T47D (cell line): ENCODE data around the gene LBR.

Experiments used
- DNase-seq, 2 experiments: peaks; one replicate each; pipeline versions ENCODE4 v3.0.0 to v3.0.0-alpha.2; 2011 to 2012; ENCODE audit warnings: low read depth in 1 of 2, low spot score in 1 of 2
- JUND ChIP-seq: IDR thresholded peaks from 2 replicates; pipeline ENCODE4 v1.6.1; 2012; ENCODE audit warnings: low read depth
- in situ Hi-C: cut with HindIII; loops from 2 replicates; pipeline ENCODE4 v1.10.0; 2016; ENCODE audit warnings: low sequenced_read_pairs, low pct_unique_long_range_greater_than_20kb

LBR gene

GRCh38 chr1:225460021-225460736 is 32.3 kb upstream of the LBR start:
- TF ChIP-seq JUND, result no peak
- in situ Hi-C loops, result no loop called here
- DNase-seq, result no peak

GRCh38 chr1:225458222-225458631 is 30.4 kb upstream of the LBR start:
- in situ Hi-C loops, result no loop called here
- no peak for DNase-seq
- TF ChIP-seq JUND, result no peak

- TF ChIP-seq JUND, result no peak
- in situ Hi-C loops, result no loop called here
- peak in 1 of 2 experiments; percentile 71 for DNase-seq
Observed at GRCh38 chr1:225454733-225455132, 26.9 kb upstream of the LBR start.

DNA sequence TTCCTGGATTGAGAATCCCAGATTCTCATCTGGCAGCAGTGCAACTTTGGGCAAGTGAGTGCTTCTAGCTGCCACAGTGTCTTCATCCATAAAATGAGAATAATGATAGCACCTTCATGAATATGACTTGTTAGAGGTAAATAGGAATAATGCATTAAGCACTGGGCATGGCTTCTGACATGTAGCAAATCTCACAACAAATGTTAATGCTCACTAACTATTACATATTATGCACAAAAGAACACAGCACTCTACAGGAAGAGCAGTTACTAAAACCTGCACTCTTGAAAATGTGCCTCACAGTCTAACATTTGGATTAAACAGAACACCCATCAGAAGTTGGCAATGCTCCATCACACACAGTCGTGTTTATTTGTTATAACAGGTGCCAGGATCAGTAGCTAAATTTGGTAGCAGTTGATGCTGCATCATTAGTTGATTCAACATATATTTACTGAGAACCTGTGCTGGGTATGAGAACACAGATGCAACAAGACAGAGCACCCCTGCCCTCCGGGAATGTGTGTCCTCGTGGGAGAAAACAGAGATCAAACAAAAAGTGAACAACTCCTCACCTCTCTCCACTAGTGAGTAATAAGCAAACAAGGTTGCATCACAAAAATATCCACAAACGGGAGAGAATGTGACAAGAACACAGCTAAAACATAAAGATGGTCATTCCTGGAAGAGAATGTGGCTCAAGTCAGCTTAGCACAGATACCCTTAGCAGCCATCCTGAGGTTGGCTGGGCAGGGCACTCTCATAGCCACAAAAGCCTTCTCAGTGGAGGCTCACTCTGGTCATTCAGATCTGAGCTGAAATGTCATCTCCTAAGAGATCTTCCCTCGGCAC is 26.2 kb upstream of the LBR start:
- TF ChIP-seq JUND, result no peak
- DNase-seq, result peak in 1 of 2 experiments; percentile 92
- in situ Hi-C loops, result no loop called here

- DNase-seq, result no peak
- in situ Hi-C loops, result no loop called here
- no peak for TF ChIP-seq JUND
Observed at GRCh38 chr1:225451840-225452515, 24.1 kb upstream of the LBR start.

GRCh38 chr1:225451340-225451739 is 23.5 kb upstream of the LBR start:
- in situ Hi-C loops, result no loop called here
- no peak for TF ChIP-seq JUND
- DNase-seq, result no peak

DNA sequence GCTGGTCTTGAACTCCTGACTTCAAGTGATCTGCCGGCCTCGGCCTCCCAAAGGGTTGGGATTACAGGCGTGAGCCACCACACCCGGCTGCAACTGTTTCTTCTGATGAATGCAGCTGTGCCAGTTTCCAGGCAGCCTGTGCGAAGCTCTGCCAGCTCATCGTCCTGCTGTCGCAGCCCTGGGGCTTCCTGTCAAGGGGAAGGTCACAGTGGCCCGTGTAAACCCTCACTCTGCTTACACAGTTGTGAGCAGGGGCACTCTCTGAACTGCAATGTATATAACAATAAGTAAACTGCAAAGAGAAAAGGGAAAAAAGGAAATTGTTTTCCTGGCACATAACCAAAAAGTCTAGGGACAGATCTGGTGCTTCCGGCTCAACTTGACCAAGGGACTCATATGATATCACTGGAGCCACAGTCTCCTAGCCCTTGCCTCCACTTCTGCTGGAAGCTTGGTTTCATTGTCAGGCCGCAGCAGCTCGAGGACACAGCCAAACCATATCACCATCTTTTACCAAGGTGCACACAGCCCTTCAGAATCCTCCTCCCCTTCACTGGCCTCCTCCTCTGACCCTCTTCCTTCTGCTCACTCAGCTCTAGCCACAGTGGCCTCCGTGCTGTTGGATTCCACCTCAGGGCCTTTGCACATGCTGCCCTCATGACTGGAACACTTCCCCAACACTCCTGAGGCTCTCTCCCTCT is 22.8 kb upstream of the LBR start:
- no peak for TF ChIP-seq JUND
- DNase-seq, result peak in 1 of 2 experiments; percentile 90
- in situ Hi-C loops, result no loop called here

DNA sequence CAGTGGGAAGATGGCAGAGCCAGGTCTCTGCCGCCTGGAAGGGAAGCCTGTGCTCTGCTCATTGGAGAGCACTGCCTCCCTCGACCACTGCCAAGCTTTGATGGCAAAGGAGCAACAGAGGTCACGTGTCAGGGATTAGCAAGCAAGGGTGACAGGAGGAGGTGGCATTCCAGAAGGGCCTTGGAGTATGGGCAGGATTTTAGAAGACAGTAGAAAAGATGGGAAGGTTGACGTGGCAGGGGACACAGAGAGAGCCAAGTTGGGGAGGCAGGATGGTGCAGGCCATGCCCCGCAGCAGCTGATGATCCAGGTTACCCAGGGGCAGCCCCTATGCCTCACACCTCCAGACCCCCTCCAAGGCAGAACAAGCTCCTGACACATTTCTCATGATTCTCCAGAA is 21.9 kb upstream of the LBR start:
- in situ Hi-C loops, result no loop called here
- no peak for DNase-seq
- no peak for TF ChIP-seq JUND

GRCh38 chr1:225449261-225449660 is 21.4 kb upstream of the LBR start:
- in situ Hi-C loops, result no loop called here
- no peak for TF ChIP-seq JUND
- no peak for DNase-seq

DNA sequence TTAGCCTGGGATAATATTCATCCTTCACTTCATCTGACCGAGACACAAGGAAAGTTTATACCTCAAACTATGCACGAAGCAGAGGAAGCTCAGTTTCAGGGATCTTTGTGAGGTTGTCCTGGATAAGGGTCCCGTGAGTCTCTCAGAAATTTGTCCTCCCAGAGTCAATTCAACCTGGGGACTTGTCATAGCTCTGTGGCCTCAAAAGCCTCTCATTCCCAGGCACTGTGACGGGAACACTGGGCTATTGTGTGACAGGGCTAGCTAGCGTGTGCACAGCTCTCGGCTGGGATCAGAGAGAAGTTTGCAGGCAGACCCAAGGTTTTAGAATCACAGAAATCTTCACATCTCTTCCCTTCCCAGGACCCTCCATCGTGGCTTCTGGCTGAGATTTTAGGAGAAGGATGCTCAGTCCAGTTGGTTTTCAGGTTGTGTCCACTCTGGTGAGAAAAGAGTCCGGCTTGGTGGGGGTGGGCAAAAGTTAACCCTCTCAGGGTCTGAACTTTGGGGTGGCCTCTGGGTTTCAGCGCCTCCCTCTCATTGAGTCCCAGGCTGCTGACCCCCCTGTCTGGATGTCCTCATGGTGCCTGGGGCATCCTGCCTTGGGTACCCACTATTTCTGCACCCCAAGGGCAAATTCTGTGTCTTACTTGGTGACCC is 20.4 kb upstream of the LBR start:
- no peak for TF ChIP-seq JUND
- no peak for DNase-seq

DNA sequence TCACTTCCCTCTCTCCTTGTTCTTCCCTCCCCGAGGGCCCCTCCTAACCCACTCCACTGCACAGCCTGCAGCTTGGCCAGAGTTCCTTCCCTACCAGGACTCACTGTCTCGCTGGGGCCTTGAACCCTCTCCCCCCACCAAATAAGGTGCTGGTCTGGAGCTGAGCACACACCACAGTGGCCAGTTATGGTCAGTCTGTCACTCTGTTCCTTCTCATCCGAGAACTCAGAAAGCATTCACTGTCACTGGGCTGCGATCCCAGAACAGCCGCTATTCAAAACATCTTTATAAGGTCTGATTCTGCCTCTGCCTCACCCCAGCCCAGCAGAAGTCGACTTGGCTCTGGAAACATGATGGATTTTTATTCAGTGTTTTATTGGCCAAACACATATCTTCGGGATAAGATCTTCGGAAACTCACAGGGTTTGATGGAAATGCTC is 19.8 kb upstream of the LBR start:
- in situ Hi-C loops, result no loop called here
- TF ChIP-seq JUND, result no peak
- DNase-seq, result no peak

More for the DNA sequence above, 20.4 kb upstream of the LBR start:
- in situ Hi-C loops, result no loop called here
